Naive thymus-derived CD4-positive, alpha-beta T cell (primary cell): ENCODE results near the gene FCGR3B. TPM values are rescaled to one million over a fixed set of nuclear protein-coding genes. Genes with fewer than 3 reads are reported as not detected.
A peak's percentile ranks its signal among the peaks of the same experiment; 100 is the strongest.
"Not testable (repeated sequence)": the region's sequence is repeated elsewhere in the genome, so short reads cannot be mapped to it uniquely, and the experiment has no call there.

Experiments
- ATAC-seq: fragments of 150-1000 bp; cut with Tn5 transposase; 2 replicates; pipeline ENCODE4 v1.10.0; 2021; ENCODE audit warnings: mild to moderate bottlenecking, moderate library complexity
- CTCF ChIA-PET: fragments of 350-600 bp; sonication (Branson Sonifier 250); formaldehyde crosslinking; loops from one replicate; lab custom pipeline; 2021; ENCODE audit warnings: antibody characterized with exemption; lab: Charles Lee
- POLR2A ChIA-PET: fragments of 350-600 bp; sonication (Branson Sonifier 250); formaldehyde crosslinking; loops from one replicate; lab custom pipeline; 2021; ENCODE audit warnings: antibody characterized with exemption, inconsistent platforms; lab: Charles Lee
- DNase-seq, 9 donors: peaks; one replicate each; pipeline versions ENCODE4 v3.0.0 to v3.0.0-alpha.2; 2020 to 2022; ENCODE audit warnings: mixed read lengths in 1 of 9
- H3K27ac ChIP-seq: one replicate; pipeline ENCODE4 v1.7.0; 2013; ENCODE audit warnings: mild to moderate bottlenecking, low read depth, low read length, moderate library complexity
- H3K27me3 ChIP-seq, 2 donors: one replicate each; pipeline ENCODE4 v1.7.0; 2013; ENCODE audit warnings: low read length in 2 of 2, mild to moderate bottlenecking in 2 of 2, moderate library complexity in 2 of 2; ENCODE audit not compliant: control insufficient read depth in 2 of 2, insufficient read depth in 2 of 2
- H3K36me3 ChIP-seq, 3 experiments: 1 replicate in 2 of 3; 2 replicates in 1 of 3; pipeline ENCODE4 v1.7.0; 2013; ENCODE audit warnings: low read length in 3 of 3, mild to moderate bottlenecking in 3 of 3, moderate library complexity in 1 of 3; ENCODE audit not compliant: insufficient read depth in 3 of 3, control insufficient read depth in 2 of 3
- H3K4me1 ChIP-seq, 2 donors: one replicate each; pipeline ENCODE4 v1.7.0; 2013; ENCODE audit warnings: low read length in 2 of 2, mild to moderate bottlenecking in 2 of 2, moderate library complexity in 1 of 2; ENCODE audit not compliant: control insufficient read depth in 2 of 2, insufficient read depth in 2 of 2
- H3K4me3 ChIP-seq: 2 replicates; pipeline ENCODE4 v1.7.0; 2013; ENCODE audit warnings: mild to moderate bottlenecking, low read length
- H3K9me3 ChIP-seq, 3 experiments: 1 replicate in 2 of 3; 2 replicates in 1 of 3; pipeline ENCODE4 v1.7.0; 2013; ENCODE audit warnings: low read length in 3 of 3; ENCODE audit not compliant: control insufficient read depth in 2 of 3
- H3K27ac Mint-ChIP-seq, 9 donors: one replicate each; pipeline ENCODE4 v1.8.0; 2020 to 2022; ENCODE audit warnings: mixed read lengths in 9 of 9, mild to moderate bottlenecking in 8 of 9, moderate library complexity in 5 of 9, inconsistent platforms in 2 of 9
- H3K27me3 Mint-ChIP-seq, 5 donors: one replicate each; pipeline ENCODE4 v1.8.0; 2021 to 2022; ENCODE audit warnings: mixed read lengths in 5 of 5, mild to moderate bottlenecking in 1 of 5
- H3K36me3 Mint-ChIP-seq, 5 donors: one replicate each; pipeline ENCODE4 v1.8.0; 2020 to 2022; ENCODE audit warnings: mixed read lengths in 5 of 5, mild to moderate bottlenecking in 3 of 5, inconsistent platforms in 1 of 5
- H3K4me1 Mint-ChIP-seq, 7 donors: one replicate each; pipeline ENCODE4 v1.8.0; 2020 to 2022; ENCODE audit warnings: mixed read lengths in 7 of 7, mild to moderate bottlenecking in 3 of 7, inconsistent platforms in 1 of 7
- H3K4me3 Mint-ChIP-seq, 10 donors: one replicate each; pipeline ENCODE4 v1.8.0; 2020 to 2022; ENCODE audit warnings: mild to moderate bottlenecking in 10 of 10, mixed read lengths in 10 of 10, moderate library complexity in 6 of 10, inconsistent platforms in 2 of 10
- H3K9me3 Mint-ChIP-seq, 11 donors: one replicate each; pipeline ENCODE4 v1.8.0; 2020 to 2022; ENCODE audit warnings: mixed read lengths in 11 of 11, mild to moderate bottlenecking in 4 of 11, inconsistent platforms in 1 of 11, moderate library complexity in 1 of 11
- intact Hi-C, 2 donors: fragments of 100-400 bp; cut with micrococcal nuclease; formaldehyde crosslinking; loops; one replicate each; pipeline ENCODE4 v1.15.1; 2023
- polyA plus RNA-seq, 2 donors: library from polyadenylated mRNA; unstranded; fragments of 300-500 nt; fragmentation: Illumina TruSeq; gene quantifications; one replicate each; pipeline ENCODE4 v1.2.3, GENCODE V29; 2021
- total RNA-seq, 6 experiments: library from RNA in 5 of 6; stranded (reverse) in 5 of 6; gene quantifications; 1 replicate in 5 of 6; 2 replicates in 1 of 6; pipeline ENCODE4 v1.2.3 and lab custom pipeline; 2021 to 2026

FCGR3B gene
- total and polyA plus RNA-seq, 7 experiments from 2014 or later = 0.85 to 4.1 TPM; not detected in 5

DNA sequence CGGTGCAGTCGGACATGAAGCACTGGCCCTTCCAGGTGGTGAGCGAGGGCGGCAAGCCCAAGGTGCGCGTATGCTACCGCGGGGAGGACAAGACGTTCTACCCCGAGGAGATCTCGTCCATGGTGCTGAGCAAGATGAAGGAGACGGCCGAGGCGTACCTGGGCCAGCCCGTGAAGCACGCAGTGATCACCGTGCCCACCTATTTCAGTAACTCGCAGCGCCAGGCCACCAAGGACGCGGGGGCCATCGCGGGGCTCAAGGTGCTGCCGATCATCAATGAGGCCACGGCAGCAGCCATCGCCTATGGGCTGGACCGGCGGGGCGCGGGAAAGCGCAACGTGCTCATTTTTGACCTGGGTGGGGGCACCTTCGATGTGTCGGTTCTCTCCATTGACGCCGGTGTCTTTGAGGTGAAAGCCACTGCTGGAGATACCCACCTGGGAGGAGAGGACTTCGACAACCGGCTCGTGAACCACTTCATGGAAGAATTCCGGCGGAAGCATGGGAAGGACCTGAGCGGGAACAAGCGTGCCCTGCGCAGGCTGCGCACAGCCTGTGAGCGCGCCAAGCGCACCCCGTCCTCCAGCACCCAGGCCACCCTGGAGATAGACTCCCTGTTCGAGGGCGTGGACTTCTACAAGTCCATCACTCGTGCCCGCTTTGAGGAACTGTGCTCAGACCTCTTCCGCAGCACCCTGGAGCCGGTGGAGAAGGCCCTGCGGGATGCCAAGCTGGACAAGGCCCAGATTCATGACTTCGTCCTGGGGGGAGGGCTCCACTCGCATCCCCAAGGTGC, 24.2 kb downstream of the FCGR3B start:
- H3K9me3 ChIP-seq, H3K4me3 ChIP-seq, H3K27ac ChIP-seq, H3K4me1 ChIP-seq, H3K9me3 Mint-ChIP-seq, DNase-seq, H3K36me3 ChIP-seq, H3K4me3 Mint-ChIP-seq, CTCF ChIA-PET, H3K36me3 Mint-ChIP-seq, POLR2A ChIA-PET, H3K27ac Mint-ChIP-seq, intact Hi-C loops, H3K27me3 ChIP-seq: not testable (repeated sequence)
- Mint-ChIP-seq H3K27me3 (peaks cover 6 to 42% (median 13%) of the 10 kb centered on the region in 5 donors), H3K4me1 (peaks cover 0 to 10% (median 4%) of the 10 kb centered on the region in 7 donors)
- peak; percentile 20 for ATAC-seq

DNA sequence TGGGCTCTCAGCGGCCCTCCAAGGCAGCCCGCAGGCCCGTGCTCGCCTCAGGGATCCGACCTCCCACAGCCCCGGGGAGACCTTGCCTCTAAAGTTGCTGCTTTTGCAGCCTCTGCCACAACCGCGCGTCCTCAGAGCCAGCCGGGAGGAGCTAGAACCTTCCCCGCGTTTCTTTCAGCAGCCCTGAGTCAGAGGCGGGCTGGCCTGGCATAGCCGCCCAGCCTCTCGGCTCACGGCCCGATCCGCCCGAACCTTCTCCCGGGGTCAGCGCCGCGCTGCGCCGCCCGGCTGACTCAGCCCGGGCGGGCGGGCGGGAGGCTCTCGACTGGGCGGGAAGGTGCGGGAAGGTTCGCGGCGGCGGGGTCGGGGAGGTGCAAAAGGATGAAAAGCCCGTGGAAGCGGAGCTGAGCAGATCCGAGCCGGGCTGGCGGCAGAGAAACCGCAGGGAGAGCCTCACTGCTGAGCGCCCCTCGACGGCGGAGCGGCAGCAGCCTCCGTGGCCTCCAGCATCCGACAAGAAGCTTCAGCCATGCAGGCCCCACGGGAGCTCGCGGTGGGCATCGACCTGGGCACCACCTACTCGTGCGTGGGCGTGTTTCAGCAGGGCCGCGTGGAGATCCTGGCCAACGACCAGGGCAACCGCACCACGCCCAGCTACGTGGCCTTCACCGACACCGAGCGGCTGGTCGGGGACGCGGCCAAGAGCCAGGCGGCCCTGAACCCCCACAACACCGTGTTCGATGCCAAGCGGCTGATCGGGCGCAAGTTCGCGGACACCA, 25.0 kb downstream of the FCGR3B start:
- H3K36me3 ChIP-seq, CTCF ChIA-PET, H3K36me3 Mint-ChIP-seq, H3K4me1 Mint-ChIP-seq, H3K9me3 Mint-ChIP-seq, H3K9me3 ChIP-seq, H3K27me3 ChIP-seq, POLR2A ChIA-PET, intact Hi-C loops, H3K4me1 ChIP-seq, H3K4me3 ChIP-seq, DNase-seq, H3K27ac Mint-ChIP-seq, H3K27ac ChIP-seq: not testable (repeated sequence)
- Mint-ChIP-seq H3K27me3 (peaks cover 6 to 42% (median 13%) of the 10 kb centered on the region in 5 donors), H3K4me3 (peak overlapping the region in 3 of 10 donors; percentile 36 to 57 (median 38))
- ATAC-seq = peak; percentile 52

DNA sequence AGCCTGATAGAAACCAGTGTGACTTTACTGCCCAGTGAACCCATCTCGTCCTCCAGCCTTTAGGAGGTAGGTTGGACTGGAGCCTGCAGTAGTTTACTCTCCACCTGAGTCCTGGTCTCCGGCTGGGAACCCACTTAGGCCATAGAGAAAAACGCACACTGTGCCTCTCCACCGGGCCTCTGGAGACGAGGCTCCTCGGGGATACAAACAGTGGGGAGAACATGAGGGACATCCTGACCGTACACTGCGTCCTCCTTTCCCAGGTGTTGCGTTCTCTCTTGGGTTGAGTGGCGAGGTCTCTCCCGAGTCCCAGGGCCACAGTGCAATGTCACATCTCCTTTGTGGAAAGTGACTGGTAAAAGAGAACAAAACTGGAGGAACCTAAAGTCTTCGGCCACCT, 26.0 kb downstream of the FCGR3B start:
- CTCF ChIA-PET, H3K27ac Mint-ChIP-seq, POLR2A ChIA-PET: not testable (repeated sequence)

DNA sequence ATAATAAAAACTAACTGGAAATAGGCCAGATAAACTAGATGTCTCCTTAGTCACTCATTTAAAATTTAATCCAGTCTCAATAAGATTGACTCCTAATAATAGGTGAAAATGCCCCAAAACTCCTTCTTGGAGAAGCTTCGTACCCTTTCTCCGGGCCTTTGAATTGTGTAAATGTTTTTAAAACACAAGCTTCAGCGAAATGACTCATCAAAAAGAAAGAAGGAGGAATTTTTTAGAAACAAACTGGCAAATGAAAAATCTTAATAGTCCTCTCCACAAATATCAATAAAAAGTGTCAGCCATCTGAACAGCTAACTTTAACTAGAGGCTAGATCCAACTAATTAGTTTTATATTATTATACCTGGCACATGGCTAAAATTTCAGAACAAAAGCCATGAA, 33.9 kb downstream of the FCGR3B start:
- H3K36me3 ChIP-seq, POLR2A ChIA-PET, H3K4me3 Mint-ChIP-seq, ATAC-seq, H3K27ac ChIP-seq, H3K27me3 Mint-ChIP-seq, H3K27me3 ChIP-seq, H3K4me1 Mint-ChIP-seq, DNase-seq, H3K4me1 ChIP-seq, H3K27ac Mint-ChIP-seq, H3K9me3 Mint-ChIP-seq, H3K36me3 Mint-ChIP-seq, CTCF ChIA-PET, H3K4me3 ChIP-seq, H3K9me3 ChIP-seq: not testable (repeated sequence)
- intact Hi-C loops = loop anchor here in 1 of 2 donors (5.0 kb wide), 1 partner anchor 85 kb away; no protein-coding TSS in a partner anchor

More for the DNA sequence above, 26.0 kb downstream of the FCGR3B start:
- H3K36me3 ChIP-seq, H3K9me3 ChIP-seq, H3K4me1 Mint-ChIP-seq, H3K27ac ChIP-seq, DNase-seq, intact Hi-C loops, H3K27me3 ChIP-seq, H3K4me3 ChIP-seq, ATAC-seq, H3K36me3 Mint-ChIP-seq, H3K9me3 Mint-ChIP-seq, H3K4me1 ChIP-seq: not testable (repeated sequence)
- peak overlapping the region in 4 of 10 donors; percentile 6 to 36 (median 28) for H3K4me3 Mint-ChIP-seq
- peaks cover 6 to 40% (median 13%) of the 10 kb centered on the region in 5 donors for H3K27me3 Mint-ChIP-seq

DNA sequence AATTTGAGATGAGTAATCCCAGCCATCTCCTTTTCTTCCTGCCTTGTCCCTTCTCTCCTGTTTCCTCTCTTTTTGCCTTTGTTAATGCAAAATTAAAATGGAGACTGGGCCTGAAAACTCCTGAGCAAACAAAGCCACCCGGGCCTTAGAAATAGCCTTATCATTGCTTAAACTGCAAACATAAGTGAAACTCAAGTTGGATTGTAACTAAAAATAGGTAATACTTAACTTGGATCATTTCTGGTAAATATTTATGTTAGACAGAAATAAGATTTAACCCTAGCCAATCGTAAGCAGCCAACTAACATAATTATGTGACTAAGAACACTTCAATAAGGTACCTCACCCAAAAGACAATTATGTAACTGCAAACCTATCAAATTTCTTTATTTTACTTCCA, 35.4 kb downstream of the FCGR3B start:
- not testable (repeated sequence) for H3K27ac Mint-ChIP-seq

DNA sequence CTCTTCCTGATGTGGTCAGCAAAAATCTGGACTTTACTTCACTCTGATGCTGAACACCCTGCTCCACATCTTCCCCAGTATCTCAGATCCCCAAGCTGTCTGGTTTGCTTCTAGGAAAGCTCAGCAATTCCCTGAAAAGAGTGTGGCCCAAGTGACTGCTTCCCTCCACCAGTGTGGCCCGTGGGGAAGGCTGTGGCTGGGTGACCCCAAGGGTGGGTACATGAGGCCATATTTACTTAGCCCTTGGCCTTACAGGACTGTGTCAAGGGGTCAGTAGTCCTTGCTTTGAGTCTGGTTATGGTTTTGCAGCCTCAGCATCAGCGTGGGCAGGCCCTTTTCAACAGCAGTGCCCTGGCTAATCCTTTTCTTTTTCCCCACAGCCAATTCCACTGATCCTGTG, 35.8 kb downstream of the FCGR3B start:
- H3K27me3 ChIP-seq, H3K27ac ChIP-seq, H3K4me3 Mint-ChIP-seq, H3K27me3 Mint-ChIP-seq, POLR2A ChIA-PET, H3K36me3 ChIP-seq, H3K9me3 Mint-ChIP-seq, ATAC-seq, H3K27ac Mint-ChIP-seq, CTCF ChIA-PET, H3K4me3 ChIP-seq, H3K9me3 ChIP-seq, DNase-seq, H3K4me1 ChIP-seq, H3K36me3 Mint-ChIP-seq, H3K4me1 Mint-ChIP-seq: not testable (repeated sequence)
- intact Hi-C loops = loop anchor here in 1 of 2 donors (5.0 kb wide), 1 partner anchor 83 kb away; no protein-coding TSS in a partner anchor

More for the DNA sequence above, 35.4 kb downstream of the FCGR3B start:
- H3K4me1 Mint-ChIP-seq, H3K27me3 ChIP-seq, CTCF ChIA-PET, H3K36me3 ChIP-seq, H3K36me3 Mint-ChIP-seq, H3K9me3 ChIP-seq, H3K27ac ChIP-seq, ATAC-seq, H3K4me1 ChIP-seq, H3K27me3 Mint-ChIP-seq, POLR2A ChIA-PET, H3K4me3 Mint-ChIP-seq, H3K9me3 Mint-ChIP-seq, DNase-seq, H3K4me3 ChIP-seq: not testable (repeated sequence)
- intact Hi-C loops = loop anchor here in 1 of 2 donors (5.0 kb wide), 1 partner anchor 83 kb away; no protein-coding TSS in a partner anchor
